ENCODE results near the gene CCNK. TPM values are rescaled to one million over a fixed set of nuclear protein-coding genes. Genes with fewer than 3 reads are reported as not detected.

The CCNK gene
- total RNA-seq, 4 donors from 2014 or later: 17.4 to 43.2 (median 34.4) TPM

GRCh38 chr14:99481745-99482099 lies 513 bp downstream of the CCNK start:
- intact Hi-C loops (cut with DNase I; ENCODE audit: low total_unique reads): no loop called here
- Histone ChIP-seq H3K9me3 (no peaks in the 10 kb centered on the region), H3K4me3 (peak overlapping the region; percentile 87 to 99), H3K27me3 (no peaks in the 10 kb centered on the region), H3K36me3 (no peaks in the 10 kb centered on the region), H3K4me1 (peaks cover 7 to 9% of the 10 kb centered on the region in 2 donors), H3K27ac (peak overlapping the region; percentile 91 to 94)
- TF ChIP-seq CTCF (IDR thresholded peaks at IDR 0.05) (no peak), POLR2A (IDR thresholded peaks at IDR 0.05) (no peak)
- no peak for DNase-seq

GRCh38 chr14:99484106-99484505 lies 2.9 kb downstream of the CCNK start:
- intact Hi-C loops (cut with DNase I; ENCODE audit: low total_unique reads): no loop called here
- peaks cover 6 to 7% of the 10 kb centered on the region in 2 donors for H3K4me1 ChIP-seq

GRCh38 chr14:99497341-99497740 lies 16.1 kb downstream of the CCNK start:
- peaks cover 0 to 3% of the 10 kb centered on the region in 2 donors for H3K4me1 ChIP-seq
- TF ChIP-seq CTCF (IDR thresholded peaks at IDR 0.05): no peak
- TF ChIP-seq POLR2A (IDR thresholded peaks at IDR 0.05): no peak
- intact Hi-C loops (cut with DNase I; ENCODE audit: low total_unique reads): no loop called here
- no peak overlapping the region for H3K4me3 ChIP-seq
- DNase-seq: no peak
- H3K9me3 ChIP-seq: no peaks in the 10 kb centered on the region
- no peaks in the 10 kb centered on the region for H3K36me3 ChIP-seq
- H3K27ac ChIP-seq: no peak overlapping the region
- no peaks in the 10 kb centered on the region for H3K27me3 ChIP-seq

More at GRCh38 chr14:99484106-99484505, 2.9 kb downstream of the CCNK start:
- Histone ChIP-seq H3K27me3 (no peaks in the 10 kb centered on the region), H3K4me3 (no peak overlapping the region), H3K36me3 (no peaks in the 10 kb centered on the region), H3K9me3 (no peaks in the 10 kb centered on the region), H3K27ac (no peak overlapping the region)
- no peak for DNase-seq
- no peak for TF ChIP-seq POLR2A (IDR thresholded peaks at IDR 0.05)
- no peak for TF ChIP-seq CTCF (IDR thresholded peaks at IDR 0.05)

- Histone ChIP-seq H3K27ac (no peak overlapping the region), H3K36me3 (no peaks in the 10 kb centered on the region), H3K4me3 (no peak overlapping the region), H3K9me3 (no peaks in the 10 kb centered on the region), H3K4me1 (peaks cover 0 to 3% of the 10 kb centered on the region in 2 donors), H3K27me3 (no peaks in the 10 kb centered on the region)
- TF ChIP-seq POLR2A (IDR thresholded peaks at IDR 0.05): no peak
- TF ChIP-seq CTCF (IDR thresholded peaks at IDR 0.05): no peak
- intact Hi-C loops (cut with DNase I; ENCODE audit: low total_unique reads): no loop called here
- no peak for DNase-seq
These were observed 16.7 kb downstream of the CCNK start for GRCh38 chr14:99497894-99498293.

GRCh38 chr14:99502989-99503421 lies 21.8 kb downstream of the CCNK start:
- Histone ChIP-seq H3K27ac (no peak overlapping the region), H3K27me3 (no peaks in the 10 kb centered on the region), H3K36me3 (no peaks in the 10 kb centered on the region), H3K4me3 (no peak overlapping the region), H3K4me1 (no peaks in the 10 kb centered on the region), H3K9me3 (no peaks in the 10 kb centered on the region)
- intact Hi-C loops (cut with DNase I; ENCODE audit: low total_unique reads): no loop called here
- DNase-seq: no peak
- TF ChIP-seq POLR2A (IDR thresholded peaks at IDR 0.05) (no peak), CTCF (IDR thresholded peaks at IDR 0.05) (no peak)

Measured in uterus (tissue), 4 donors.